ENCODE data around the gene PCBD2.
"Not testable (repeated sequence)": the region's sequence is repeated elsewhere in the genome, so short reads cannot be mapped to it uniquely, and the experiment has no call there.

Gene PCBD2

DNA sequence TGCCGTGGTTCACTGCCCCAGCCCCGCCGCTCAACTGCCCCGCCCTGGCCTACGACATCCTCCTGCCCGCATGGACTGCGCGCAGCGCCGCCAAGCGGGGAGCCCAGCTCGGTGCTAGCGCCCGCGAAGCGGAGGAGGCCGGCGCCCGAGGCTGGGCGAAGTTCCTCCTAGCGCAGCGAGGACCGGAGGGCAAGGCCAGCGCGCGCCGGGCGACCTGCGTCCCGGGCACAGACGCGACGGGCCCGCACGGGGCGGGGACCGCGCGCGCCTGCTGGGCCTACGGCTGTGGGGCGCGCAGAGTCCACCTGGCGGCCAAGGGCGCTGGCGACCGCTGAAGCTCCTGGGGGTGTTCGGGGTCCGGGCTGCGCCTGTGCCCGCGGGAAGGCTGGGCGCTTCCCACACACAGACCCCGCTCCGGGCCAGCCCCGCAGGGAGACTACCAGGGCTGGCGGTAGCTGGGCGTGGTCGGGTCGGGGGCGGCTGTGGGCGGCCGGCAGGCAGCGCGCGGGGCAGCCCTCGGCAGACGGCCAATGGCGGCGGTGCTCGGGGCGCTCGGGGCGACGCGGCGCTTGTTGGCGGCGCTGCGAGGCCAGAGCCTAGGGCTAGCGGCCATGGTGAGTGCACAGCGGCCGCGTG lies at the start of gene PCBD2:
Gene PCBD2 (plus strand): TSS at position 522 of the 636 bp plus-strand sequence. CDS start 9 bp downstream, at position 531.
- DNase-seq = peak; percentile 90

DNA sequence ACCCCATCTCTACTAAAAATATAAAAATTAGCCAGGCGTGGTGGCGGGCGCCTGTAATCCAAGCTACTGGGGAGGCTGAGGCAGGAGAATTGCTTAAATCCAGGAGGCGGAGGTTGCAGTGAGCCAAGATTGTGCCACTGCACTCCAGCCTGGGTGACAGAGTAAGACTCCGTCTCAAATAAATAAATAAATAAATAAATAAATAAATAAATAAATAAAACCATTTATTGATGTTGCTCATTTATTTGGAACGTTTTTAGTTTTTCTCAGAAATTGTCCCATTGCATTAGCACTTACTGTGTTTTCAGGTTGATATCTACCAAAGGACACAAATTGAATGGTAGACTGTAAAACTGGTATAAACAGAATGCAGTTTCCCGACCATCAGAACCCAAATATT lies 48.5 kb upstream of the PCBD2 start:
- DNase-seq = not testable (repeated sequence)

DNA sequence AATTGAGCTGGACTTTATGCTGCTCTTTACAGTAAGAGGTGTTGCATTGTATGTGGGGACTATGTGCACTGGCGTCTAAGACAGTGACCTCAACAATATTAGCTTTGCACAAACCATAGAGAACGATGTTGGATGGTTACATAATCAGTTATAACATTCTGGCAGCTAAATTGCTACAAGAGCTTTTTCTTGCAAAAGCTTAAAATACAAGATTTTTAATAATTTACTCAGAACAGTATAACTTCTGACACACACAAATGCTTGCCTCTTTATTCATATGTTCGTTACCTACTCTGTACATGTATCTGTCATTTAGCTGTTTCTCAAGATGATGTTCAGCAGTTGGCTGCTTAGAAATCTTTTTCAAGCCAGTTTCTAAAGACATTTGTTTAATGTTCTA lies 47.5 kb upstream of the PCBD2 start:
- DNase-seq = no peak

DNA sequence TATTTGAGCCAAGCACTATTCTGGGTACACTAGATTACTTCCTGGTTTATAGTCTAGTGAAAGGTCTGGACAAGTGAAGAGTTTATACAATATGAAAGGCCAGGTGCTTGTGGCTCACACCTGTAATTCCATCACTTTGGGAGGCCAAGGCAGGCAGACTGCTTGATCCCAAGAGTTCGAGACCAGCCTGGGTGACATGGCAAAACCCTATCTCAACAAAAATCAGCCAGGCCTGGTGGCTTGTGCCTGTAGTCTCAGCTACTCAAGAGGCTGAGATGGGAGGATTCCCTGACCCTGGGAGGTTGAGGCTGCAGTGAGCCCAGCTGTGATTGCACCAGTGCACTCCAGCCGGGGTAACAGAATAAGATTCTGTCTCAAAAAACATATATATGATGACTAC lies 40.2 kb upstream of the PCBD2 start:
- DNase-seq = no peak

- DNase-seq = no peak
Observed at GRCh38 chr5:134873494-134873893, 31.4 kb upstream of the PCBD2 start.

- DNase-seq = peak; percentile 82
Observed at GRCh38 chr5:134873987-134874830, 30.7 kb upstream of the PCBD2 start, which contains the start of gene TXNDC15. Gene TXNDC15 (plus strand): TSS chr5:134874371. CDS start chr5:134874428, 57 bp downstream.

DNA sequence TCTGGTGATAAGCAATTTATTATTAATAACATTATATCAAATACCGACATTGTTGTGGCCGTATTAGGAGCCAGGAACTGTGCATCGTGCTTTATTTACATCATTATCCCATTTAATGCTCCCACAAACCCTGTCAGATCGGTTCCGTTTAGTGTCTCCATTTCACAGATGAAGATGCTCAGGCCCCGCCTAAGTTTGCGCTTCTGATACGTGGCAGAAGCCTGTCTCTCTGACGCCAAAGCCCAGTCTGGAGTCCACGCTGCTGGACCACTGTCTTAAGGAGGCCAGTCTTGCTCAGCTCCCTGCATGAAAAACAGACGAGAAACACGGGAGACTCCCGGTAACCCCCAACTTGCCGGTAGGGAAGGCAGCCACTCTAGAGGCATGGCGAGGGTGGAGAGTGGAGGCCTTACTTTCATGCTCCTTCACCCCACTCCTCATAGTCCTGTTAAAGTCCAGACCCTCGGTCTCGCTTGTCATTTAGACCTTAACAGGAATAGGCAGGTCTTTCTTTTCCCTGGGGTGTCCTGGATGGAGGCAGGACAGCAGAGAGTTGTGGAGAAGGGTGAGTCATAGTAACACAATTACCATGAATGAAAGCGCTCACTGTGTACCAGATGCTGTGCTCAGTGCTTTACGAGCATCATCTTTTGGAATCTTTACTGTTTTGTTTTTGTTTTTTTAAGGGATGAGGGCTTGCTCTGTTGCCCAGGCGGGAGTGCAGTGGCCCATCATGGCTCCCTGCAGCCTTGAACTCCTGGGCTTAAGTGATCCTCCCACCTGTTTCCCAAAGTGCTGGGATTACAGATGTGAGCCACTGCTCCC lies 29.9 kb upstream of the PCBD2 start:
- DNase-seq = peak; percentile 43

- no peak for DNase-seq
Observed at GRCh38 chr5:134877159-134877558, 27.8 kb upstream of the PCBD2 start.

- no peak for DNase-seq
Observed at GRCh38 chr5:134878403-134878802, 26.5 kb upstream of the PCBD2 start.

GRCh38 chr5:134879456-134879855 lies 25.5 kb upstream of the PCBD2 start:
- DNase-seq = no peak

DNA sequence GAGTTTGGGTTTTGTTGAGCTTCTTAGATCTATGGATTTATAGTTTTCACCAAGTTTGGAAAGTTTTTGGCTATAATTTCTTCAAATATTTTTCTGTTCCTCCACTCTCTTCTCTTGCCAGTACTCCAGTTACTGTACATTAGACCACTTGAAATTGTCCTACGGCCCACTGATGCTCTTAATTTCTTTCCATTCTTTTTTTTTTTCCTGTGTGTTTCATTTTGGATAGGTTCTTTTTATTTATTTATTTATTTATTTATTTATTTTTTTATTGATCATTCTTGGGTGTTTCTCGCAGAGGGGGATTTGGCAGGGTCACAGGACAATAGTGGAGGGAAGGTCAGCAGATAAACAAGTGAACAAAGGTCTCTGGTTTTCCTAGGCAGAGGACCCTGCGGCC lies 24.0 kb upstream of the PCBD2 start:
- not testable (repeated sequence) for DNase-seq

DNA sequence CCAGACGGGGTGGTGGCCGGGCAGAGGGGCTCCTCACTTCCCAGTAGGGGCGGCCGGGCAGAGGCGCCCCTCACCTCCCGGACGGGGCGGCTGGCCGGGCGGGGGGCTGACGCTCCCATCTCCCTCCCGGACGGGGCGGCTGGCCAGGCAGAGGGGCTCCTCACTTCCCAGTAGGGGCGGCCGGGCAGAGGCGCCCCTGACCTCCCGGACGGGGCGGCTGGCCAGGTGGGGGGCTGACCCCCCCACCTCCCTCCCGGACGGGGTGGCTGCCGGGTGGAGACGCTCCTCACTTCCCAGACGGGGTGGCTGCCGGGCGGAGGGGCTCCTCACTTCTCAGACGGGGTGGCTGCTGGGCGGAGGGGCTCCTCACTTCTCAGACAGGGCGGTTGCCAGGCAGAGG lies 23.2 kb upstream of the PCBD2 start:
- not testable (repeated sequence) for DNase-seq

GRCh38 chr5:134887593-134888159 lies 17.3 kb upstream of the PCBD2 start:
- no peak for DNase-seq

DNA sequence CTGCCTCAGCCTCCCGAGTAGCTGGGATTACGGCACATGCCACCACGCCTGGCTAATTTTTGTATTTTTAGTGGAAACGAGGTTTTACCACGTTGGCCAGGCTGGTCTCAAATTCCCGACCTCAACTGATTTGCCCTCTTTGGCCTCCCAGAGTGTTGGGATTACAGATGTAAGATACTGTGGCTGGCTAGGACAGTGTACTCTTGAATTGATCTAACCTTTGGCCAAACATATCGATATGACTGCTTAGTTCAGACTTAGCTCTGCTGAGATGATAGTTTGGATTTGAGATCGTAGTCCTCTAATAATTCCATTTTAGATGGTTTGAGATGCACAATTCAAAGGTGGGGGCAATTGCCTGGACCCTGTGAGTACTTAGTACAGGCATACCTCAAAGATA lies 15.6 kb upstream of the PCBD2 start:
- no peak for DNase-seq

GRCh38 chr5:134891473-134891872 lies 13.5 kb upstream of the PCBD2 start:
- DNase-seq = no peak

DNA sequence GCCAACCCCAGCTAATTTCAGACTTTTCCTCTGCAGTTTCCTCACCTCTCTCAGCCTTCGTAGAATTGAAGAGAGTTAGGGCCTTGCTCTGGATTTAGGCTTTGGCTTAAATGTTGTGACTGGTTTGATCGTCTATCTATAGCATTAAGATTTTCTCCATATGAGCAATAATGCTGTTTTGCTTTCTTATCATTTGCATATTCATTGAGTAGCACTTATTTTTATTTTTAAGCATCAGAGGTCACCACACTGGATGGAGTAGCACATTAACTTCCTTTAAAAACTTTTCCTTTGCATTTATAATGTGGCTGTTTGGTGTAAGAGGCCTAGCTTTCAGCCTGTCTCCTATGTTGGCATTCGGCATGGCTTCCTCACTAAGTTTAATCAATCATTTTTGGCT lies 12.6 kb upstream of the PCBD2 start:
- DNase-seq = no peak

- no peak for DNase-seq
Observed at GRCh38 chr5:134892926-134893325, 12.0 kb upstream of the PCBD2 start.

DNA sequence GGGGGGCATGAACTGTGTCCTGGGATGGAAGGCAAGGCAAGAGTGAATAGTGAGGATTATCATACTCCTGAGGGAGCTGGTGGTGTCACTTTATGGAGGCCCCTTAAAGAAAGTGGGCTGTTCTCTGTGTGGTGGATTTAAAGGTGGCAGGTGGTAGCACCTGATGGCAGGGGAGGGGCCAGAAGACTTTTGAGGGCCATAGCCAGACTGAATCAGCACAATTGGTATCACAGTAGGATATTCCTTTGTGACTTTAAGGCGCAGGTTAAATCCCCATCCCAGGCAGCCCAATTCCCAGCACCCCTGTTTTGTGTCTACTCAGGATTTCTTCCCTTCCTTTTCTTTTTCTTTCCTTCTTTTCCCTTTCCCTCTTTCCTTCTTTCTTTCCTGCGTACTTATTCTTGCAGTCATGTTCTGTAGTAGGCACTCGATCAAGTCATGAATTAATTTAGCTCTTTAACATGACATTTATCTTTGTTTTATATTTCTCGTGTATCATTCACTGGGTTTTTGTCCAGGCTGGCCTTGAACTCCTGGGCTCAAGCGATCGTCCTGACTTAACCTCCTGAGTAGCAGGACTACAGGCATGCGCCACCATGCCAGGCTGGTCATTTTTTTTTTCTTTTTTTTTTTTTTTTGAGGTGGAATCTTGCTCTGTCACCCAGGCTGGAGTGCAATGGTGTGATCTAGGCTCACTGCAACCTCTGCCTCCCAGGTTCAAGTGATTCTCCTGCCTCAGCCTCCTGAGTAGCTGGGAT lies 11.0 kb upstream of the PCBD2 start:
- no peak for DNase-seq

GRCh38 chr5:134902071-134902801 lies 2.7 kb upstream of the PCBD2 start:
- no peak for DNase-seq

DNA sequence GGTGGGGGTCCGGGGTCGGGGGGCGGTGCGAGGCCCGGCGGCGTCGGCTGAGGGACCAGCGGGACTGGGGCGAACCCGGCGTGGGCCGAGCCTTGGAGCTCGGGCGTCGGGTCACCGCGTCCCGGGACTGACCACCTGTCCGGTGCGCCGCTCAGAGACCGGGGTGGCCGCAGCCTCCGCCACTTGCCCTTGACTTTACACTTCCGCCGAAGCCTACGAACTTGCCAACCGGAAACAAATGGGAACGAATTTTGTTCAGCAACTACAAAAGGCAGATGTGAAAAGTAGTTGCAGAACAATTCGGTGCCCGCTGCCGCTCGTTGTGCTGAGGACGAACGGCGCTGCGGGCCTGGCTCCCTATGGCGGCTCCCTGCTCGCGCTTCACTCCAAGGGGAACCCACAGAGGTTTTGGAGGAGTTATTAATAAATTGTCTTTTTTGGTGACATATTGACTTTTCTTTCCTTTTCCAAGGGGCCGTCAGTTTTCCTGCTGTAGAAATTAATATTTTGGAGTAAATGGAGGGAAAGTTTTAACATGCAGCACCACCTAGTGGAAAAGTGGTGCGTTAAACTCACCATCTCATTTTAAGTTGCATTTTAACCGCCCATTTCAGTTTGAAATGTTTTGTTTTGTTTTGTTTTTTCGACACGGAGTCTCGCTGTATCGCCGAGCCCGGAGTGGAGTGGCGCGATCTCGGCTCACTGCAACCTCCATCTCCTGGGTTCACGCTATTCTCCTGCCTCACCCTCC lies 490 bp downstream of the PCBD2 start:
- peak; percentile 49 for DNase-seq

DNA sequence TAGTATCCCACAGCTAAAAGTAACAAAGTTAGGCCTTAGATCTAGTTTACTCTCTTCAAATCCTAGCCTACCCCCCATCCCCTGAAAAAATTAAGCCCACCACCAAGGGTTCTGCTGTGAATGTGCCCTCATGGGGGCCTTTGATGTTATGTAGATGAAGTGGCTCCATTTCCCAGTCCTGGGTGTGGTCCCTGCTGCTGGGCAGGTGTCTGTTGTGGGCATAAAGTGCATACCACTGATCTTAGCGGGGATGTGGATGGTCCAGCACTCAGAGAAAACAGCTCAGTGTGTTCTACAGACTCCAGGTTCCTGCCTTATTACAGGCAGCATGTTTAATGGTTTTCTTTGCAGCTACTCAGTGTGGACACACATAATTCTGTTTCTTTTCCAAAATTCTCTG lies 1.9 kb downstream of the PCBD2 start:
- no peak for DNase-seq

All from NCI-H226 (cell line).